Erythroblast (primary cell): ENCODE measurements around the gene VSIR.

Experiments
- GATA1 ChIP-seq: IDR thresholded peaks from 2 replicates; pipeline ENCODE4 v1.6.1; 2011; ENCODE audit warnings: low read depth, mild to moderate bottlenecking, control low read depth, low read length, moderate library complexity
- POLR2A ChIP-seq: IDR thresholded peaks from 2 replicates; pipeline ENCODE4 v1.6.1; 2011; ENCODE audit warnings: mild to moderate bottlenecking, low read length

DNA sequence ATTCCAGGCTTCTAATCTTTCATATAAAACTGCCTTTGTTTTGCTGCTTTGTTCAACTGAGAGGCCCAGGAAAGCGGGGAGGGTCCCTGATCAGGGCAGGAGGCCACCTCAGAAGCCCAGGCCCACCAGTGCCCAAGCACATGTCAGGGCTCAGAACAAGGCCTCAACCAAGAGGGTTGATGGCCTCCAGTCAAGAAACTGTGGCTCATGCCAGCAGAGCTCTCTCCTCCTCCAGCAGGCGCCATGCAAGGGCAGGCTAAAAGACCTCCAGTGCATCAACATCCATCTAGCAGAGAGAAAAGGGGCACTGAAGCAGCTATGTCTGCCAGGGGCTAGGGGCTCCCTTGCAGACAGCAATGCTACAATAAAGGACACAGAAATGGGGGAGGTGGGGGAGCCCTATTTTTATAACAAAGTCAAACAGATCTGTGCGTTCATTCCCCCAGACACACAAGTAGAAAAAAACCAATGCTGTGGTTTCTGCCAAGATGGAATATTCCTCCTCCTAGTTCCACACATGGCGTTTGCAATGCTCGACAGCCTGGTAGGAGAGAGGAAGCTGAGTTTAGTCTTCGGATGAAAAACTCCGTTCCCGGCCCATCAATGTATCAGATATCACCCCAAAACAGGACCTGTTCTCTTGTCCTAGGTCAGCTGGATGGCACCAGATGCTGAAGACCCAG, 43.8 kb upstream of the VSIR start:
- TF ChIP-seq POLR2A (no peak), GATA1 (no peak)
